ENCODE measurements around the gene LINGO3. TPM values are rescaled to one million over a fixed set of nuclear protein-coding genes. Genes with fewer than 3 reads are reported as not detected.

Gene LINGO3
- total and polyA plus RNA-seq, 2 experiments from 2014 or later = 0.29 to 0.45 TPM

DNA sequence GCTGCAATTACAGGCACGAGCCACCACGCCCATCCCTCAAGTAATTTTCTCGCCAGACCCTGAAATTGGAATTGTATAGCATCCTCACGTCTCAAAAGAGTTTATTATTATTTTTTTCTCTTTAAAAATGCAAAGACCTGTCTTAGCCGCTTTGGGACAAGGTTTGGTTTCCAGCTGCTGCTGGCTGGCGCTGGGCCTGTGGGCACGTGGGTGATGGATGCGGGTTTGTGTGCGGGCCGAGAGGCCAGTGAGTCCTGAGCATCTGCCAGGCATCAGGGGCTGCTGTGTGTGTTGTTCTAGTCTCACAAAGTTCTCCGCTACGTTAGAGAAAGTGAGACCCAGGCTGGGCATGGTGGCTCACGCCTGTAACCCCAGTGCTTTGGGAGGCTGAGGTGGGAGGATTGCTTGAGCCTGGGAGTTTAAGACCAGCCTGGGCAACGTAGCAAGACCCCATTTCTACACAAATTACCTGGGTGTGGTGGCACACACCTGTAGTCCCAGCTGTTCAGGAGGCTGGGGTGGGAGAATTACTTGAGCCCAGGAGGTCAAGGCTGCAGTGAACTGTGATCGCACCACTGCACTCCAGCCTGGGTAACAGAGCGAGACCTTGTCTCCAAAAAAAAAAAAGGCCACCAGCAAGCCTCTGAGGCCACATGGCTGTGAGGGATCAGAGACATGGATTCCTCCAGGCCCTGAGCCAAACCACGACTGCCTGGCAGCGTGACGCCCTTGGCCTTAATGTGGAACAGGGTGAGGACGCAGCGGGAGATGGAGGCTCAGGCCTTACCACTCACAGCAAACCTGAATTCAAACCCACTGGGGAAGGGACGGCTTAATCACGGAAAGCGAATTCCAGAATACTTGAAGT, 47.4 kb upstream of the LINGO3 start:
- Histone ChIP-seq H3K27me3 (ENCODE audit: insufficient read depth) (no peaks in the 10 kb centered on the region), H3K4me1 (ENCODE audit: insufficient read depth) (no peaks in the 10 kb centered on the region), H3K27ac (ENCODE audit: low read depth) (no peak overlapping the region), H3K9me2 (ENCODE audit: insufficient read depth) (no peaks in the 10 kb centered on the region), H3K79me2 (replicated peaks; ENCODE audit: insufficient read depth) (no peaks in the 10 kb centered on the region), H3K36me3 (ENCODE audit: insufficient read depth) (no peaks in the 10 kb centered on the region), H3K4me2 (no peak overlapping the region), H3F3A (replicated peaks; ENCODE audit: low read depth) (no peaks in the 10 kb centered on the region), H3K4me3 (no peak overlapping the region), H2AFZ (no peak overlapping the region), H4K20me1 (replicated peaks; ENCODE audit: insufficient read depth) (no peaks in the 10 kb centered on the region)
- no peak overlapping the region for H3K27ac Mint-ChIP-seq
- peaks cover 1% of the 10 kb centered on the region for H3K4me1 Mint-ChIP-seq
- no peaks in the 10 kb centered on the region for H3K36me3 Mint-ChIP-seq (ENCODE audit: low read depth)
- ATAC-seq (no peak), DNase-seq (ENCODE audit: low spot score) (no peak)
- H3K4me3 Mint-ChIP-seq = no peak overlapping the region
- no peak for TF ChIP-seq ZNF331 (CRISPR knock-in tag; IDR thresholded peaks at IDR 0.05; ENCODE audit: low read depth)
- no peak for TF ChIP-seq ZNF114 (CRISPR knock-in tag; IDR thresholded peaks at IDR 0.05)
- TF ChIP-seq NANOG (IDR thresholded peaks at IDR 0.05; ENCODE audit: borderline replicate concordance) = no peak
- no peak for TF ChIP-seq POLR2AphosphoS5 (IDR thresholded peaks at IDR 0.05; ENCODE audit: low read depth)
- TF ChIP-seq, protein P1, sequence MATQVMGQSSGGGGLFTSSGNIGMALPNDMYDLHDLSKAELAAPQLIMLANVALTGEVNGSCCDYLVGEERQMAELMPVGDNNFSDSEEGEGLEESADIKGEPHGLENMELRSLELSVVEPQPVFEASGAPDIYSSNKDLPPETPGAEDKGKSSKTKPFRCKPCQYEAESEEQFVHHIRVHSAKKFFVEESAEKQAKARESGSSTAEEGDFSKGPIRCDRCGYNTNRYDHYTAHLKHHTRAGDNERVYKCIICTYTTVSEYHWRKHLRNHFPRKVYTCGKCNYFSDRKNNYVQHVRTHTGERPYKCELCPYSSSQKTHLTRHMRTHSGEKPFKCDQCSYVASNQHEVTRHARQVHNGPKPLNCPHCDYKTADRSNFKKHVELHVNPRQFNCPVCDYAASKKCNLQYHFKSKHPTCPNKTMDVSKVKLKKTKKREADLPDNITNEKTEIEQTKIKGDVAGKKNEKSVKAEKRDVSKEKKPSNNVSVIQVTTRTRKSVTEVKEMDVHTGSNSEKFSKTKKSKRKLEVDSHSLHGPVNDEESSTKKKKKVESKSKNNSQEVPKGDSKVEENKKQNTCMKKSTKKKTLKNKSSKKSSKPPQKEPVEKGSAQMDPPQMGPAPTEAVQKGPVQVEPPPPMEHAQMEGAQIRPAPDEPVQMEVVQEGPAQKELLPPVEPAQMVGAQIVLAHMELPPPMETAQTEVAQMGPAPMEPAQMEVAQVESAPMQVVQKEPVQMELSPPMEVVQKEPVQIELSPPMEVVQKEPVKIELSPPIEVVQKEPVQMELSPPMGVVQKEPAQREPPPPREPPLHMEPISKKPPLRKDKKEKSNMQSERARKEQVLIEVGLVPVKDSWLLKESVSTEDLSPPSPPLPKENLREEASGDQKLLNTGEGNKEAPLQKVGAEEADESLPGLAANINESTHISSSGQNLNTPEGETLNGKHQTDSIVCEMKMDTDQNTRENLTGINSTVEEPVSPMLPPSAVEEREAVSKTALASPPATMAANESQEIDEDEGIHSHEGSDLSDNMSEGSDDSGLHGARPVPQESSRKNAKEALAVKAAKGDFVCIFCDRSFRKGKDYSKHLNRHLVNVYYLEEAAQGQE (IDR thresholded peaks at IDR 0.05; ENCODE audit: unreplicated experiment) = no peak
- TF ChIP-seq STAT1 (IDR thresholded peaks at IDR 0.05; ENCODE audit: unreplicated experiment) = no peak
- TF ChIP-seq CREB1 (CRISPR knock-in tag; IDR thresholded peaks at IDR 0.05; ENCODE audit: low read depth) = no peak
- TF ChIP-seq, protein P2, sequence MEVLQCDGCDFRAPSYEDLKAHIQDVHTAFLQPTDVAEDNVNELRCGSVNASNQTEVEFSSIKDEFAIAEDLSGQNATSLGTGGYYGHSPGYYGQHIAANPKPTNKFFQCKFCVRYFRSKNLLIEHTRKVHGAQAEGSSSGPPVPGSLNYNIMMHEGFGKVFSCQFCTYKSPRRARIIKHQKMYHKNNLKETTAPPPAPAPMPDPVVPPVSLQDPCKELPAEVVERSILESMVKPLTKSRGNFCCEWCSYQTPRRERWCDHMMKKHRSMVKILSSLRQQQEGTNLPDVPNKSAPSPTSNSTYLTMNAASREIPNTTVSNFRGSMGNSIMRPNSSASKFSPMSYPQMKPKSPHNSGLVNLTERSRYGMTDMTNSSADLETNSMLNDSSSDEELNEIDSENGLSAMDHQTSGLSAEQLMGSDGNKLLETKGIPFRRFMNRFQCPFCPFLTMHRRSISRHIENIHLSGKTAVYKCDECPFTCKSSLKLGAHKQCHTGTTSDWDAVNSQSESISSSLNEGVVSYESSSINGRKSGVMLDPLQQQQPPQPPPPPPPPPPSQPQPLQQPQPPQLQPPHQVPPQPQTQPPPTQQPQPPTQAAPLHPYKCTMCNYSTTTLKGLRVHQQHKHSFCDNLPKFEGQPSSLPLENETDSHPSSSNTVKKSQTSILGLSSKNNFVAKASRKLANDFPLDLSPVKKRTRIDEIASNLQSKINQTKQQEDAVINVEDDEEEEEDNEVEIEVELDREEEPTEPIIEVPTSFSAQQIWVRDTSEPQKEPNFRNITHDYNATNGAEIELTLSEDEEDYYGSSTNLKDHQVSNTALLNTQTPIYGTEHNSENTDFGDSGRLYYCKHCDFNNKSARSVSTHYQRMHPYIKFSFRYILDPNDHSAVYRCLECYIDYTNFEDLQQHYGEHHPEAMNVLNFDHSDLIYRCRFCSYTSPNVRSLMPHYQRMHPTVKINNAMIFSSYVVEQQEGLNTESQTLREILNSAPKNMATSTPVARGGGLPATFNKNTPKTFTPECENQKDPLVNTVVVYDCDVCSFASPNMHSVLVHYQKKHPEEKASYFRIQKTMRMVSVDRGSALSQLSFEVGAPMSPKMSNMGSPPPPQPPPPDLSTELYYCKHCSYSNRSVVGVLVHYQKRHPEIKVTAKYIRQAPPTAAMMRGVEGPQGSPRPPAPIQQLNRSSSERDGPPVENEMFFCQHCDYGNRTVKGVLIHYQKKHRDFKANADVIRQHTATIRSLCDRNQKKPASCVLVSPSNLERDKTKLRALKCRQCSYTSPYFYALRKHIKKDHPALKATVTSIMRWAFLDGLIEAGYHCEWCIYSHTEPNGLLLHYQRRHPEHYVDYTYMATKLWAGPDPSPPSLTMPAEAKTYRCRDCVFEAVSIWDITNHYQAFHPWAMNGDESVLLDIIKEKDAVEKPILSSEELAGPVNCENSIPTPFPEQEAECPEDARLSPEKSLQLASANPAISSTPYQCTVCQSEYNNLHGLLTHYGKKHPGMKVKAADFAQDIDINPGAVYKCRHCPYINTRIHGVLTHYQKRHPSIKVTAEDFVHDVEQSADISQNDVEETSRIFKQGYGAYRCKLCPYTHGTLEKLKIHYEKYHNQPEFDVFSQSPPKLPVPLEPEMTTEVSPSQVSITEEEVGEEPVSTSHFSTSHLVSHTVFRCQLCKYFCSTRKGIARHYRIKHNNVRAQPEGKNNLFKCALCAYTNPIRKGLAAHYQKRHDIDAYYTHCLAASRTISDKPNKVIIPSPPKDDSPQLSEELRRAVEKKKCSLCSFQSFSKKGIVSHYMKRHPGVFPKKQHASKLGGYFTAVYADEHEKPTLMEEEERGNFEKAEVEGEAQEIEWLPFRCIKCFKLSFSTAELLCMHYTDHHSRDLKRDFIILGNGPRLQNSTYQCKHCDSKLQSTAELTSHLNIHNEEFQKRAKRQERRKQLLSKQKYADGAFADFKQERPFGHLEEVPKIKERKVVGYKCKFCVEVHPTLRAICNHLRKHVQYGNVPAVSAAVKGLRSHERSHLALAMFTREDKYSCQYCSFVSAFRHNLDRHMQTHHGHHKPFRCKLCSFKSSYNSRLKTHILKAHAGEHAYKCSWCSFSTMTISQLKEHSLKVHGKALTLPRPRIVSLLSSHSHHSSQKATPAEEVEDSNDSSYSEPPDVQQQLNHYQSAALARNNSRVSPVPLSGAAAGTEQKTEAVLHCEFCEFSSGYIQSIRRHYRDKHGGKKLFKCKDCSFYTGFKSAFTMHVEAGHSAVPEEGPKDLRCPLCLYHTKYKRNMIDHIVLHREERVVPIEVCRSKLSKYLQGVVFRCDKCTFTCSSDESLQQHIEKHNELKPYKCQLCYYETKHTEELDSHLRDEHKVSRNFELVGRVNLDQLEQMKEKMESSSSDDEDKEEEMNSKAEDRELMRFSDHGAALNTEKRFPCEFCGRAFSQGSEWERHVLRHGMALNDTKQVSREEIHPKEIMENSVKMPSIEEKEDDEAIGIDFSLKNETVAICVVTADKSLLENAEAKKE (CRISPR knock-in tag; IDR thresholded peaks at IDR 0.05) = no peak
- TF ChIP-seq EZH2 (IDR thresholded peaks at IDR 0.05; ENCODE audit: low read depth, unreplicated experiment) = no peak
- TF ChIP-seq JUNB (IDR thresholded peaks at IDR 0.05; ENCODE audit: unreplicated experiment) = no peak
- TF ChIP-seq, protein P3, sequence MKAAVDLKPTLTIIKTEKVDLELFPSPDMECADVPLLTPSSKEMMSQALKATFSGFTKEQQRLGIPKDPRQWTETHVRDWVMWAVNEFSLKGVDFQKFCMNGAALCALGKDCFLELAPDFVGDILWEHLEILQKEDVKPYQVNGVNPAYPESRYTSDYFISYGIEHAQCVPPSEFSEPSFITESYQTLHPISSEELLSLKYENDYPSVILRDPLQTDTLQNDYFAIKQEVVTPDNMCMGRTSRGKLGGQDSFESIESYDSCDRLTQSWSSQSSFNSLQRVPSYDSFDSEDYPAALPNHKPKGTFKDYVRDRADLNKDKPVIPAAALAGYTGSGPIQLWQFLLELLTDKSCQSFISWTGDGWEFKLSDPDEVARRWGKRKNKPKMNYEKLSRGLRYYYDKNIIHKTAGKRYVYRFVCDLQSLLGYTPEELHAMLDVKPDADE (IDR thresholded peaks at IDR 0.05) = no peak
- TF ChIP-seq EZH2phosphoT487 (IDR thresholded peaks at IDR 0.05; ENCODE audit: unreplicated experiment) = no peak
- TF ChIP-seq, protein P4, sequence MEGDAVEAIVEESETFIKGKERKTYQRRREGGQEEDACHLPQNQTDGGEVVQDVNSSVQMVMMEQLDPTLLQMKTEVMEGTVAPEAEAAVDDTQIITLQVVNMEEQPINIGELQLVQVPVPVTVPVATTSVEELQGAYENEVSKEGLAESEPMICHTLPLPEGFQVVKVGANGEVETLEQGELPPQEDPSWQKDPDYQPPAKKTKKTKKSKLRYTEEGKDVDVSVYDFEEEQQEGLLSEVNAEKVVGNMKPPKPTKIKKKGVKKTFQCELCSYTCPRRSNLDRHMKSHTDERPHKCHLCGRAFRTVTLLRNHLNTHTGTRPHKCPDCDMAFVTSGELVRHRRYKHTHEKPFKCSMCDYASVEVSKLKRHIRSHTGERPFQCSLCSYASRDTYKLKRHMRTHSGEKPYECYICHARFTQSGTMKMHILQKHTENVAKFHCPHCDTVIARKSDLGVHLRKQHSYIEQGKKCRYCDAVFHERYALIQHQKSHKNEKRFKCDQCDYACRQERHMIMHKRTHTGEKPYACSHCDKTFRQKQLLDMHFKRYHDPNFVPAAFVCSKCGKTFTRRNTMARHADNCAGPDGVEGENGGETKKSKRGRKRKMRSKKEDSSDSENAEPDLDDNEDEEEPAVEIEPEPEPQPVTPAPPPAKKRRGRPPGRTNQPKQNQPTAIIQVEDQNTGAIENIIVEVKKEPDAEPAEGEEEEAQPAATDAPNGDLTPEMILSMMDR (conservative IDR thresholded peaks at IDR 0.05; ENCODE audit: low read depth in 2 of 2) = no peak
- no peaks in the 10 kb centered on the region; the same call in 2 of the 3 replicates for H3K9me3 Mint-ChIP-seq
- H3K27me3 Mint-ChIP-seq (ENCODE audit: insufficient read depth, low read depth, poor library complexity) = peaks cover 14% of the 10 kb centered on the region

All from GM23338 (cell line).